Measurements from ENCODE around the gene CFAP46.

DNA sequence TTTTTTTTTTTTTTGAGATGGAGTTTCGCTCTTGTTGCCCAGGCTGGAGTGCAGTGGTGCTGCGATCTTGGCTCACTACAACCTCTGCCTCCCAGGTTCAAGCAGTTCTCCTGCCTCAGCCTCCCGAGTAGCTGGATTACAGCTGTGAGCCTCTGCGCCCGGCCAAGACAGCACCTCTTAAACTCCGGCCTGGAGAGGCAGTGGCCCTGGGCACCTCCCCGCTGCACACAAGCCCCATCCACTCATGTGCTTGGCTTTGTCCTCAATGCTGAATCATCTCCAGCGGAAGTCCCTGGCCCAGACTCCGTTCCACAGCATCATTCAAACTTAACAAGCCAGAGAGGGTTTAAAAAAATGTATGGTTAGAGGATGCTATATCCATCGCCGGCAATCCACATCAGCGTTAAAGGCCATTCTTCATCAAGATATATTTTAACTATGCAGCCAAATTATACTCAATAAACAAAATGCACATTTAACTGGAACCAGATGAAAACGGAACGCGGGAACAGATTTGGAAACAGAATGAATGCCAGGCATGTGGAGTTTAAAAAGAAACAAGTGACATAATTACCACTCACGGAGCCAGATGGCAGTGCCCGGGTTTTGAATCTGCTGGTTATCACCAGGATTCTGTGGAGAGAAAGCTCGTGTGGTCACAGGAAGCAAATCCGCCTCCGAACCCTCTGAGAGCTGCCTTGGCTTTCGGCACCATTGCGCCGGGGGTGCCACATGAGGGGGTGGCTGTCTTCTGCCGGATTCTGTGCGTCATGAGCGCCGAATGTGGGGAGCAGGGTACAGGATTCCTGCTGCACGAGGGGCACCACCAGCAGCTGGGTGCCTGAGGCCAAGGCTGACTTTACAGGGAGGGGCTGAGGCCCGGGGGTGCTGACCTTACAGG lies 45.6 kb upstream of the CFAP46 start:
- TF ChIP-seq, protein P1, sequence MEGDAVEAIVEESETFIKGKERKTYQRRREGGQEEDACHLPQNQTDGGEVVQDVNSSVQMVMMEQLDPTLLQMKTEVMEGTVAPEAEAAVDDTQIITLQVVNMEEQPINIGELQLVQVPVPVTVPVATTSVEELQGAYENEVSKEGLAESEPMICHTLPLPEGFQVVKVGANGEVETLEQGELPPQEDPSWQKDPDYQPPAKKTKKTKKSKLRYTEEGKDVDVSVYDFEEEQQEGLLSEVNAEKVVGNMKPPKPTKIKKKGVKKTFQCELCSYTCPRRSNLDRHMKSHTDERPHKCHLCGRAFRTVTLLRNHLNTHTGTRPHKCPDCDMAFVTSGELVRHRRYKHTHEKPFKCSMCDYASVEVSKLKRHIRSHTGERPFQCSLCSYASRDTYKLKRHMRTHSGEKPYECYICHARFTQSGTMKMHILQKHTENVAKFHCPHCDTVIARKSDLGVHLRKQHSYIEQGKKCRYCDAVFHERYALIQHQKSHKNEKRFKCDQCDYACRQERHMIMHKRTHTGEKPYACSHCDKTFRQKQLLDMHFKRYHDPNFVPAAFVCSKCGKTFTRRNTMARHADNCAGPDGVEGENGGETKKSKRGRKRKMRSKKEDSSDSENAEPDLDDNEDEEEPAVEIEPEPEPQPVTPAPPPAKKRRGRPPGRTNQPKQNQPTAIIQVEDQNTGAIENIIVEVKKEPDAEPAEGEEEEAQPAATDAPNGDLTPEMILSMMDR (IDR thresholded peaks at IDR 0.05; ENCODE audit: poor library complexity), result no peak
- TF ChIP-seq EZH2phosphoT487 (IDR thresholded peaks at IDR 0.05; ENCODE audit: low read depth, severe bottlenecking, unreplicated experiment) (no peak), EZH2 (IDR thresholded peaks at IDR 0.05; ENCODE audit: borderline replicate concordance) (no peak)

Measured in hepatocyte (in vitro differentiated cells).